Measurements from ENCODE around the gene GSAP.

Gene GSAP

GRCh38 chr7:77313876-77314480 is 102.2 kb downstream of the GSAP start:
- DNase-seq (ENCODE audit: low read depth): no peak
- TF ChIP-seq CTCF (conservative IDR thresholded peaks at IDR 0.05; ENCODE audit: control insufficient read depth, insufficient read depth, low read depth, low read length): no peak
- H3K4me3 ChIP-seq (ENCODE audit: control insufficient read depth, low read depth, low read length): no peak overlapping the region

DNA sequence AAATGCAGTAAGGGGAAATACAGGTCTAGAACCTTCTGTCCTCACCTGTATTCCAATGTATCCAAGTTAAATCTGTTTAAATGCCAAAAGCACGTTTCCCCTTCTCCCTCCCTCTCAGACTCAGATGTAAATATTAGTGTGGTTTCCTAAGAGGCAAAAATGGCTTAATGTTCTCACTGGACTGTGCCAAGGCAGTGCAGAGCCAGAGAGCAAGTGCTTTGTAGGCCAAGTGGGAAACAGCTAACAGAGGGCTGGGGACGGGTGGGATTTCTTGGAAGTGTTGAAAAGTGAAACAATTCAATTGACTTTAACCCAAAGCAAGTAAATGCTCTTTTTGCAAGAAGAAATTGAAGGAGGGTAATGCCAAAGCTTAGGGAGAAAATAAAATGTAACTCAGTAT is 103.1 kb downstream of the GSAP start:
- H3K4me3 ChIP-seq (ENCODE audit: control insufficient read depth, low read depth, low read length): no peak overlapping the region
- no peak for DNase-seq (ENCODE audit: low read depth)
- TF ChIP-seq CTCF (conservative IDR thresholded peaks at IDR 0.05; ENCODE audit: control insufficient read depth, insufficient read depth, low read depth, low read length): no peak

- no peak for DNase-seq (ENCODE audit: low read depth)
- H3K4me3 ChIP-seq (ENCODE audit: control insufficient read depth, low read depth, low read length): no peak overlapping the region
- no peak for TF ChIP-seq CTCF (conservative IDR thresholded peaks at IDR 0.05; ENCODE audit: control insufficient read depth, insufficient read depth, low read depth, low read length)
Measured at GRCh38 chr7:77310982-77311381, 105.2 kb downstream of the GSAP start.

- no peak overlapping the region for H3K4me3 ChIP-seq (ENCODE audit: control insufficient read depth, low read depth, low read length)
- DNase-seq (ENCODE audit: low read depth): no peak
- no peak for TF ChIP-seq CTCF (conservative IDR thresholded peaks at IDR 0.05; ENCODE audit: control insufficient read depth, insufficient read depth, low read depth, low read length)
Measured at GRCh38 chr7:77309714-77310220, 106.4 kb downstream of the GSAP start.

- no peak overlapping the region for H3K4me3 ChIP-seq (ENCODE audit: control insufficient read depth, low read depth, low read length)
- DNase-seq (ENCODE audit: low read depth): no peak
- TF ChIP-seq CTCF (conservative IDR thresholded peaks at IDR 0.05; ENCODE audit: control insufficient read depth, insufficient read depth, low read depth, low read length): no peak
Measured at GRCh38 chr7:77308792-77309191, 107.4 kb downstream of the GSAP start.

DNA sequence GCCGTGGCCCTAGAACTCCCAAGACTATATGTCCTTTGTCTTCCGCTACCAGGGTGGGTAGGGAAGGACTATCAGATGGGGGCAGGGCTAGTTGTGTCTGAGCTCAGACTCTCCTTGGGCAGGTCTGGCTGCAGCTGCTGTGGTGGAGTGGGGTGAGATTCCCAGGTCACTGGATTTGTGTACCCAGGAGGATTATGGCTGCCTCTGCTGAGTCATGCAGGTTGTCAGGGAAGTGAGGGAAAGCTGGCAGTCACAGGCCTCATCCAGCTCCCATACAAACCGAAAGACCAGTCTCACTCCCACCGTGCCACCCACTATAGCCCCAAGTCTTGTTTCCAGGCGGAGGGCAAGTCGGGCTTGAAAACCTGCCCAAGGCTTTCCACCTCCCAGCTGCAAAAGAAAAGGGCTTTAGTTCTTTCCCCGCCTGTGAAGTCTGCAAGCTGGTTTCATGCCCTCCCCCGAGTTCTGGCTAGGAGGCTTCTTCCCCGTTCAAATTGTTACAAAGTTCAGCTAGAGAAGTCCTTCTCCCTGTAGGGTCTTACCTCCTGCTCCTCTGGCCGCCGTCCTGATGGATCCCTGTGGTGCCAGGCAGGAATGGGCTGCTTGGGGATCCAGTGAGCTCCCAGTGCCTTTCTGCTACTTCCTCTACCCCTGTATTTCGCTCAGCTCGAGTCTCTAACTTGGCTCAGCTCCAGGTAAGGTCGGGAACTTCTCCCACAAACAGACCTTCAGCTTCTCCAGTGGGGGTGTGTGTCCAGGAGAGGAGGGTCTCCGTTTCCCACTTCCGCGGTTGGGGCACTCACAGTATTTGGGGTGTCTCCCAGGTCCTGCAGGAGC is 109.7 kb downstream of the GSAP start:
- H3K4me3 ChIP-seq (ENCODE audit: control insufficient read depth, low read depth, low read length): no peak overlapping the region
- DNase-seq (ENCODE audit: low read depth): no peak

More for the DNA sequence above, 109.7 kb downstream of the GSAP start:
- no peak for TF ChIP-seq CTCF (conservative IDR thresholded peaks at IDR 0.05; ENCODE audit: control insufficient read depth, insufficient read depth, low read depth, low read length)

Measured in fibroblast of mammary gland (primary cell).